Endothelial cell (in vitro differentiated cells): ENCODE results near the gene ZAP70. TPM values are rescaled to one million over a fixed set of nuclear protein-coding genes. Genes with fewer than 3 reads are reported as not detected.

Experiments used
- DNase-seq: peaks from one replicate; pipeline ENCODE4 v3.0.0; 2021; ENCODE audit warnings: low spot score
- H3K27ac Mint-ChIP-seq: one replicate; pipeline ENCODE4 v1.8.0; 2021; ENCODE audit warnings: mixed read lengths, inconsistent platforms; ENCODE audit not compliant: unreplicated experiment
- H3K27me3 Mint-ChIP-seq: one replicate; pipeline ENCODE4 v1.8.0; 2021; ENCODE audit warnings: mild to moderate bottlenecking, moderate library complexity, mixed read lengths, inconsistent platforms; ENCODE audit not compliant: unreplicated experiment
- H3K36me3 Mint-ChIP-seq: one replicate; pipeline ENCODE4 v1.8.0; 2021; ENCODE audit warnings: mild to moderate bottlenecking, low read depth, mixed read lengths, inconsistent platforms; ENCODE audit not compliant: unreplicated experiment
- H3K4me1 Mint-ChIP-seq: one replicate; pipeline ENCODE4 v1.8.0; 2021; ENCODE audit warnings: mild to moderate bottlenecking, mixed read lengths, inconsistent platforms; ENCODE audit not compliant: unreplicated experiment
- H3K4me3 Mint-ChIP-seq: one replicate; pipeline ENCODE4 v1.8.0; 2021; ENCODE audit warnings: mild to moderate bottlenecking, mixed read lengths, inconsistent platforms; ENCODE audit not compliant: unreplicated experiment
- H3K9me3 Mint-ChIP-seq: one replicate; pipeline ENCODE4 v1.8.0; 2021; ENCODE audit warnings: mixed read lengths, inconsistent platforms; ENCODE audit not compliant: unreplicated experiment
- CTCF ChIP-seq: fragments of 200-600 bp; sonication (generic); IDR thresholded peaks from one replicate; pipeline ENCODE4 v1.5.0; 2021; ENCODE audit warnings: antibody characterized with exemption; ENCODE audit not compliant: unreplicated experiment
- total RNA-seq: library from RNA; stranded (reverse); fragmentation: NEBNext Ultra II Directional; extraction: Animal tissue kit (Norgen Biotek cat#: 25700); gene quantifications from one replicate; pipeline ENCODE4 v1.2.1, GENCODE V29; 2021; ENCODE audit not compliant: unreplicated experiment

ZAP70 gene
- total RNA-seq, 1 donor from 2014 or later = 93.4 TPM

- no peaks in the 10 kb centered on the region for H3K4me1 Mint-ChIP-seq
- no peak overlapping the region for H3K27ac Mint-ChIP-seq
- TF ChIP-seq CTCF = no peak
- DNase-seq = no peak
- no peaks in the 10 kb centered on the region for H3K9me3 Mint-ChIP-seq
- peaks cover 28% of the 10 kb centered on the region for H3K36me3 Mint-ChIP-seq
- peaks cover 12% of the 10 kb centered on the region for H3K27me3 Mint-ChIP-seq
- no peak overlapping the region for H3K4me3 Mint-ChIP-seq
Measured at GRCh38 chr2:97733341-97734035, 20.1 kb downstream of the ZAP70 start.

GRCh38 chr2:97734061-97735051, 21.0 kb downstream of the ZAP70 start:
- peaks cover 34% of the 10 kb centered on the region for H3K36me3 Mint-ChIP-seq
- TF ChIP-seq CTCF = no peak
- no peak overlapping the region for H3K4me3 Mint-ChIP-seq
- H3K27me3 Mint-ChIP-seq = peaks cover 11% of the 10 kb centered on the region
- DNase-seq = no peak
- no peaks in the 10 kb centered on the region for H3K9me3 Mint-ChIP-seq
- no peak overlapping the region for H3K27ac Mint-ChIP-seq
- no peaks in the 10 kb centered on the region for H3K4me1 Mint-ChIP-seq

- Mint-ChIP-seq H3K27me3 (peaks cover 11% of the 10 kb centered on the region), H3K4me3 (no peak overlapping the region), H3K4me1 (no peaks in the 10 kb centered on the region), H3K9me3 (no peaks in the 10 kb centered on the region), H3K27ac (no peak overlapping the region), H3K36me3 (peaks cover 33% of the 10 kb centered on the region)
- no peak for TF ChIP-seq CTCF
- DNase-seq = no peak
Measured at GRCh38 chr2:97735161-97735561, 21.8 kb downstream of the ZAP70 start.

GRCh38 chr2:97736185-97736584, 22.8 kb downstream of the ZAP70 start:
- H3K9me3 Mint-ChIP-seq = no peaks in the 10 kb centered on the region
- peak overlapping the region; percentile 32 for H3K27ac Mint-ChIP-seq
- peaks cover 11% of the 10 kb centered on the region for H3K27me3 Mint-ChIP-seq
- peak overlapping the region; percentile 33 for H3K4me3 Mint-ChIP-seq
- DNase-seq = no peak
- no peak for TF ChIP-seq CTCF
- H3K36me3 Mint-ChIP-seq = peaks cover 37% of the 10 kb centered on the region
- H3K4me1 Mint-ChIP-seq = peaks cover 6% of the 10 kb centered on the region
